GM18511 (cell line): Measurements from ENCODE around the gene PPP1R12A.
A peak's percentile ranks its signal among the peaks of the same experiment; 100 is the strongest.

Experiments used
- ATAC-seq: cut with Tn5 transposase; IDR thresholded peaks from one replicate; pipeline ENCODE4 v1.9.1; 2021; ENCODE audit warnings: mild to moderate bottlenecking, moderate library complexity; ENCODE audit not compliant: unreplicated experiment

PPP1R12A gene

DNA sequence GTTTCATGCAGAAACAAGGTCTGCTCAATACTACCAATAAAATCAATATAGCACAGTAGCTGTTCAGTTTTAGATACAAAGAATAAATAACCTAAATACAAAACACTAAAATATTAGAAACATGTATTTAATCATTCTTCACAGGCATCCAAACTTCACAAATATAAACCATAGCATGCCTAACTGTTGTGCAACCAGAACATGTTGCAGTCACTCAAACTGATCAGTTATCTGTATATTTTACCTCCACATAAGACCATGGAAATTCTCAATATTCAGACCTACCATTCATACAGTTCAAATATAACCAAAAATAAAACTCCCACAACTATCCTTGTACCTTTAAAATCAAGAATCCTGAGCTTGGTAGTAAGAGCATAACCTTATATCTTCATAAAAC, 161.0 kb downstream of the PPP1R12A start:
- no peak for ATAC-seq

DNA sequence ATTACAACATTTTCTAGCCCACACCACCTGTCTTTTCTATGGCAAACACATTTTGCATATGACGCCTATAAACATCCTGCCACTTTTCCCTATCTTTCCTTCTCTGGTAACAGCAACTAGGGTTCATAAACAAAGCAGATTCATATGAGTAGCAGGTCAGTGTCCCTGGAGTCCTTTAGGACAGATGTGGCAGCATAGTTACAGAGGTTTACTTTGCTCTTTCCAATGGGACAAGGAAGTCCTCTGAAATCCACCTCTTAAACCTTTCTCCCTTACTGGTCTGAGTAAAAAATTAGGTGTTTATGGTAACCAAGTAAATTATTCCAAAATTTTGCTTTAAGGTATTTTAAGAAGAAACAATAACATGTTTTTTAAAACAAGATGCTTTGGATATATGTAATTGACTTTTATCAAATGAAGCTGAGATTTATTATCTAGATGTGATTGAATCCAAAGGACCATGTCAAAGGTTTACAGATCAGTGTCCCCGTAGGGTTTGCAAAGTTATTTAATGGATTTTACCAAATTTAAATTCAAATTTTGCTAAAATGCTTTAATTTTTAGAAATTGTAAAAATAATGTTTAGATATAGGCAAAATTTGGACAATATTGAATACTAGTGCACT, 164.9 kb downstream of the PPP1R12A start:
- ATAC-seq: no peak

DNA sequence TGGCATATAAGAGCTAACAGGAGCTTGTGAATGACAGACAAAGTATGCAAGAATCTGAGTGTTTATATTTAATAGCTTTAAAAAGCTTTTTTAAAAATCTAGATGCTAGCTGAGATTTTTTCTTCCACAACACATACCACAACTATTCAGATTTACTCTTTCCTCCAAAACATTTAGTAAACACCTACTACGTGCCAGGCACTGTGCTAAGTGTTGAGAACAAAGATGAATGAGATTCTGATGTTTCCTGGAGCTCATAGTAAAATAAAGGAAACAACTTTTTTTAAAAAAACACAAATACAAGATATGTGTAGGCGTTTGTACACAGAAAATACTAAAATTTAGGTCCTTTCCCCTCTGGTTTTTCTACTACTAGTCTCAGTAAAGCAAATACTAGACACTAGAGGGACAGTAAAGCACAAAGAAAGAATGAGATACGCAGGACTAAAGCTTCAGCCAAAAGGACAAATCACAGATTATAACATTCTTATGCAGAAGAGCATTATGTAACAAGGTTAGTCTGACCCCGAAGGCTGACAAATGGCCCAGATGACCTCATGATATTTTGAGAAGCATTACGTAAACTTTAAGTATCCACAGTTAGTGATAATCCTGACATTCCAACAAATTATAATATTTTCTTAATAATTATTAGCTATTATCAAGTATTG, 165.6 kb downstream of the PPP1R12A start:
- no peak for ATAC-seq

DNA sequence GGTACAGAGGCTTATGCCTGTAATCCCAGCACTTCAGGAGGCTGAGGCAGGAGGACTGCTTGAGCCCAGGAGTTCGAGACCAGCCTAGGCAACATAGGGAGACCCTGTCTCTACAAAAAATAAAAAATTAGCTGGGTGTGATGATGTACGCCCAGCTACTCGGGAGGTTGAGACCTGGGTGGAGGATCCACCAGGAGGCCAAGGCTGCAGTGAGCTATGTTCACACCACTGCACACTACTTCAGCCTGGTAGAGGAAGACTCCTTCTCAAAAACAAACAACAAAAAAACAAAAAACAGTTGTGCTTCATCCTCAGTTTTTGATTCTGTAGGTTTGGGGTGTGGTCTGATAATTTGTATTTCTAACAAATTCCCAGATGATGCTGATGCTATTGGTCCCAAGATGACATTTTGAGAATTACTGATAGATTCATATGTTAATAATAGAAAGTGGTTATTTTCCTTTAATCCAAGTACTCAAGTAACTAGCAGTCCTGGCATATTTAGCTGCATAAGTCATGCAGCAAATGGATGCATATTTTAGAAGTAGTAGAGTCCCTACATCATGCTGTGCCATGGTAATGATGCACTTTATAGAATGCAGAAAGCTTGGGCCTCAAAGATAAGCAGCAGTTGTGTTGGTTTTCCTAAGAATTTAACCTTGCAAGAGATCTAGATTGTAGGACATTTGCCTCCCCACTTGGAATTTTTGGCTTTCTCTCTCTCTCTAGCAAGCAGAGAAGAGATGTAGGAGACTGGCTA, 168.0 kb downstream of the PPP1R12A start:
- ATAC-seq: no peak

DNA sequence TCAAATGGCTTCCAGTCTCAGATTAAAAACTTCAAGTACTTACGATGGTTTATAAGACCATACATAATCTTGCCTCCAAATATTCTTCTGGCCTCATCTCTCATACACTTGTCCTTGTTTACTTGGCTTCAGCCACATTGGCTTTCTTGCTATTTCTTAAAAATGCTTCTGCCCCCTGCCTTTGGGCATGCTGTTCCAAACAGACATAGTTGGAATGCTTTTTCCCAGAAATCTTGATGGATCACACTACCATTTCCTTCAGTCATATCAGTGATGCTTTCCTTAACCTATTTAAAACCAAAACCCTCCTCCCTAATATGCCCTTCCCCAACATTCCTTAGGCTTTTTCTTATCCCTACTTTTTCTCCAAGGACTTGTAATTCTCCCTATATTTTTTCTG, 169.7 kb downstream of the PPP1R12A start:
- no peak for ATAC-seq

DNA sequence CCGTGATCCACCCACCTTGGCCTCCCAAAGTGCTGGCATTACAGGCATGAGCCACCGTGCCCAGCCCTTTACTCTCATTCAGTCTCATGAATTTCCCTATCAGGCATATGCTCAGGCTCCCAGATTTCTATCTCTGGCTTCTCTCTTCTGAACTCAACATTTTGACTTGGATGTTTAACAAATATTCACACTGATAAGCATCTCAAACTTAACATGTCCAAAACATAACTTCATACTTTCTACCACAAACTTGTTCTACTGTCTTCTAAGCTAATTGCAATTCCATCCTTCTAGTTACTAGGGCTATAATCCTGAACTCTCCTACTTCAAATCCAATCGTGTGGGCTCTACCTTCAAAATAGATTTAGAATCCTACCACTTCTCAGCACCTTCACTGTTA, 170.3 kb downstream of the PPP1R12A start:
- ATAC-seq: no peak

DNA sequence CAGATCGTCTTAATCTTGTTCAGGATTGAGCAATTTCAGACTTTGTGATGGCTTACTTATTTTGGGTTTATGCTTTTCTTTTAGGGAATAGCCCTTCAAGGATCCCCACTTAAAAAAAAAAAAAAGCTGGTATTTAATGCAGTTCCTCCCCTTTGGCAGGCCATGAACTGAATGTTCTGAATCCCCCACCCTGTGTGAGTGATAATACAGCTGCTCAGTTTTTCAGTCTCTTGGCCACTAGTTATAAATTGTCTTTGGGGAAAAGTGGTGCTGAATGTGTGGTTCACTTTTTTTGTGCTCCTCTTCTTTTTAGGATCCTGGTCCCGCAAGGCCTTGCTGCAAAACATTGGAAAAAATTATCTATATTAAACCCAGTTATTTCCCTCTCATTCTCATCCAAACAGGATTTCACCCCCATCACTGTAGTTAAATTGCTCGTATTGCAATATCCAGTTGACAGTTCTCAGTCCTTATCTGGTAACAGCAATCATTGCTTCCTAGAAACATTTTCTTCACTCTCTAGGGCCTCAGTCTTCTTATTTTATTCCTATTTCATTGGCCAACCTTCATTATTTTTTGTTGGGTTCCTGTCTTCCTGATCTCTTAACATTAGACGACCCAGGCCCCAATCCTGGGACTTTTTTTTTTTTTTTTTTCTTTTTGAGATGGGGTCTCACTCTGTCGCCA, 171.0 kb downstream of the PPP1R12A start:
- ATAC-seq: no peak

DNA sequence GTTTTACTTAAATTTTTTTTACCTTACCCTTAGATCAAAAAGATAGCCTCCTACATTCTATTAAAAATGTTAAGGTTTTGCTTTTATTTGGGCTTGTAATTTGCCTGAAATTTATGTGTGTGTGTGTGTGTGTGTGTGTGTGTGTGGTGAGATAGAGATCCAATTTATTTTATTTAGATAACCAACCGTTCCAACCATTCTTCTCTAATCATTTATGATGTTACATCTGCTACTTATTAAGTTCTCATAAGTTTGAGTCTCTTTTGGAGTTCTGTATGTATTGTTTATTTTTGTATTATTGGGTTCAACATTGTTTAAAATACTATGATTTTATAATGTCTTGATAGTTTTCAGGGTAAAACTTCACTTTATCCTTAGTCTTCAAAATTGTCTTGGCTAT, 173.6 kb downstream of the PPP1R12A start:
- ATAC-seq: no peak

DNA sequence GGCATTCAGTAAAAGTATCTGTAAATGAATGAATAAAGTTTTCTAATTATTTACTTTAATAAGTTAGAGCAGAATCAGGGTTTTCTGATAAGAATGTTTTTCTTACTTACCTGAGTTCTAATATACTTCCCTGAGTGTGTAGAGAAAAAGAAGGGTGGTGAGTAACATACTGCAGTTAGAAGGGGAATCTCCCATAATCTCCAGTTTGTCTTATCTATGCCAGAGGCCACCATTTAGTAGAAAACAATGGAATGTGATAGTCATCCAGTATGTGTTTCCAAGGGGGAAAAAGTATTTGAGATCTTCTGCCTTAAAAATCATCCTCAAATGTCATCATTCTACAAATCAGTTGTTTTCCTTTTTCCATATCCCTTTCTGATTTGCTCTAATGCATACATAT, 187.6 kb downstream of the PPP1R12A start:
- no peak for ATAC-seq

DNA sequence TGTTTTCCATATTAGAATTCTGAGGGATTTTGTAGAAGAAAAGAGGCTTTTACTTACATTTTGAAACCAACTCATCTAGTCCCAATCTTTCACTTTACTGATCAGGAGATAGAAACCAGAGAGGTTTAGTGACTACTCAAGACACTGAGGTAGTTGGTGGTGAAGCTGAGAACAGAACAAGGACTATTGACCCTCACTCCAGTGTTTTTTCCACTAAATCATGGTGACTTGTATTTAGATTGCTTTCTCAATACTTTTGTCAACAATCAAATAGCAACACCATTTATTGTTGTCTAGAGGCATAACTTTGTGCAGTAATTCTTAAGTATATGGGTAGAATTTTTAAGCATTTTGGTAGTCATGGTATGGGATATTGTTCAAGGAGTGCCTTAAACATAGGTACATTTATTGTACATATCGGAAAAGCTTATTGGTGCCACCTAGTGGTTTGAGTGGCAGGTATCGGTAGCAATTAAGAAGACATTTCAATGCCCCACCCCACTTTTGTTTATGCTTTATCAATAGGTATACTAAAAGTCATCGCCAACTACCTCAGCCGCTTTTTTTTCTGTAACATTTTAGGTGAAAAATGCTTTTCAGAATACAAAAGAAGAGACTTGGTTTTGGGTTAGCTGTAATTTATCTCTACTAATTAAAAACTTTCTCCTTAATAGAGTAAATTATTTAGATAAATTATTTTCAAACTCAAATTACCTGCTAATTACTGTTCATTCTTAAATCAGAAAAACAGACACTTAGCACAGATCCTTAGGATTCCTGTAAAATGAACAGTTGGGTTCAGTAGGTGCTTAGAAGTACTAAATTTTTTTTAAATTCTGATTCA, 196.8 kb downstream of the PPP1R12A start:
- peak; percentile 91 for ATAC-seq

DNA sequence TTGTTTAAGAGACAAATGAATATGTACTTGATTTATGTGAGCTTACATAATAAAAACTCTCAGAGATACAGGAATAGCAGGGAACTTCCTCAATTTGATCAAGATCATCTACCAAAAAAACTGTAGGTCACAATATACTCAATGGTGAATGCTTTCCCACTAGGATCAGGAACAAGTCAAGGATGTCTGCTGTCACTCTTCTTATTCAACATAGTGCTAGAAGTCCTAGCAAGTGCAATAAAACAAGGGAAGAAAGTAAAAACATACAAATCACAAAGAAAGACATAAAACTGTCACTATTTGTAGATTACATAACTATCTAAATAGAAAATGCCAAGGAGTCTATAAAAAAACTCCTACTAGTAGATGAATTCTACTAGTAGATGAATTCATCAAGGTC, 202.3 kb downstream of the PPP1R12A start:
- no peak for ATAC-seq

DNA sequence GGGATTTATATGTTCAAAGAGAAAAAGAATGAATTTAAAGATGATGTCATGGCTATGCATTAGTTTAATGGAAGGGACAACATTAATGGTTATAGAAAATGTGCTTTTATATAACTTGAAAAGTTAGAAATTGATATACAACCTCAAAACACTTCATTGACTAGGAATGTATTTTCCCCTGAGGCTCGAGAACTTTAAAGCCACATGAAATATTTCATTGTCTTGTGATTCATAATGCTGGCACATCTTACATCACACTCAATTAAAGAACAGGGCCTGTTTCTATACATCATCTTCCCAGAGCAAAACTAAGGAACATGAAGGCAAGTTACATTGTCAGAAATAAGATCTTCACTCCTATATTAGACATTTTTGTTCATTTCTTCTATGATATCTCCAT, 208.9 kb downstream of the PPP1R12A start:
- no peak for ATAC-seq
